NCI-H2196 treated with DMSO at 0.1 percent for 48 hours (cell line): Measurements from ENCODE around the gene THG1L.

ENCODE experiments used
- DNase-seq: peaks from one replicate; lab custom pipeline; 2025; ENCODE audit not compliant: unreplicated experiment; lab: John Stamatoyannopoulos, UW

The THG1L gene

DNA sequence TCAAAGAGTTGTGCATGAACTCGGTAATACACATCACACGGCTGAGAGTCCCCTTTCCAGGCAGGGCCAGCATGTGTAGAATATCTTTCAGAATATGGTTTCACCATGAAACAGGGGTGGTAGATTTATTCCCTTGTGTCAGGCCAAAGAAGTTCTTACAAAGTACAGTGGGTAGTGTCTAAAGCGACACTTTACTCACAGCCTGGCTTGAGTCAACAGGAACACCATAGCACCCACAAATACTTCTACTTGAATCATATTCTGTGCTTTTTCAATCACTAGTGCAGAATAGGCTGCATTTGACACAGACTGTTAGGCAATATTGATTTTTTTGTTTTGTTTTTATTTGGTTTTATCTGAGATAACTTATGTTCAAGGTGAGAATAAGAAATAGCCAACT is 24.9 kb downstream of the THG1L start:
- no peak for DNase-seq

- no peak for DNase-seq
Observed at GRCh38 chr5:157758706-157759105, 27.5 kb downstream of the THG1L start.

- DNase-seq: peak; percentile 66
Observed at GRCh38 chr5:157761690-157762621, 30.7 kb downstream of the THG1L start.

- no peak for DNase-seq
Observed at GRCh38 chr5:157764531-157764930, 33.3 kb downstream of the THG1L start.

DNA sequence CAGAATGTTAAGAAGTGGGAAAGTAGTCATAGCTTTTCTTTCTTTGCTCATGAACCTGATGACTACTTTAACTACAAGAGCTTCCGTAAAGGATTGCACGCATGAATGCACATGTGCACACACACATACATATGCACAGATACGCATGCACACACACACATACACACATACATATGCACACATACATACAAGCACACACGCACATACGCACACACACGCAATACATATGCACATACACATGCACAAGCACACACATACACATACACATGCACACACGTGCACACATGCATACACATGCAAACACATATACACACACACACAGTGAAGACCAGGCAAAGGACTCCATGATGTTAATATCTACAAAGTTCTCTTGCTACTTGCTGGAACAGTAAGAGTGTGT is 35.2 kb downstream of the THG1L start:
- no peak for DNase-seq

- no peak for DNase-seq
Observed at GRCh38 chr5:157766902-157767301, 35.7 kb downstream of the THG1L start.

- no peak for DNase-seq
Observed at GRCh38 chr5:157767689-157768088, 36.5 kb downstream of the THG1L start.

GRCh38 chr5:157770665-157771064 is 39.4 kb downstream of the THG1L start:
- DNase-seq: no peak

- DNase-seq: no peak
Observed at GRCh38 chr5:157772127-157772526, 40.9 kb downstream of the THG1L start.

- peak; percentile 44 for DNase-seq
Observed at GRCh38 chr5:157778121-157778805, 47.0 kb downstream of the THG1L start.

GRCh38 chr5:157779221-157779620 is 48.0 kb downstream of the THG1L start:
- no peak for DNase-seq

- DNase-seq: no peak
Observed at GRCh38 chr5:157785801-157786200, 54.6 kb downstream of the THG1L start.
